H1 (cell line): ENCODE measurements around the gene CDK5RAP2. TPM values are rescaled to one million over a fixed set of nuclear protein-coding genes. Genes with fewer than 3 reads are reported as not detected.

Experiments used
- CTCF ChIA-PET: fragments of 300-600 bp; sonication (Branson Sonifier 250); formaldehyde crosslinking; loops from one replicate; lab custom pipeline; 2021; ENCODE audit not compliant: partially characterized antibody; lab: Charles Lee
- POLR2A ChIA-PET: fragments of 300-600 bp; sonication (Branson Sonifier 250); formaldehyde crosslinking; loops from one replicate; lab custom pipeline; 2021; ENCODE audit warnings: inconsistent platforms; ENCODE audit not compliant: partially characterized antibody; lab: Charles Lee
- DNase-seq, 2 experiments: peaks; one replicate each; pipeline versions ENCODE4 v3.0.0 to v3.0.0-alpha.2; 2010 to 2022; ENCODE audit warnings: low spot score in 2 of 2, low read depth in 1 of 2, mixed read lengths in 1 of 2
- FAIRE-seq: peaks from 2 replicates; lab custom pipeline; 2011; peaks lifted over from hg19 to GRCh38; lab: Jason Lieb, UNC
- H2AFZ ChIP-seq: 2 replicates; pipeline ENCODE4 v1.8.1; 2012; ENCODE audit warnings: low read length, inconsistent platforms
- H2AK5ac ChIP-seq: 2 replicates; pipeline ENCODE4 v1.6.1; 2013; ENCODE audit warnings: low read depth, low read length
- H2BK120ac ChIP-seq: replicated peaks from 2 replicates; pipeline ENCODE3; 2013; ENCODE audit warnings: low read depth, low read length, inconsistent platforms
- H2BK12ac ChIP-seq: 2 replicates; pipeline ENCODE4 v1.6.1; 2013; ENCODE audit warnings: low read depth, low read length
- H2BK15ac ChIP-seq: 2 replicates; pipeline ENCODE4 v1.6.1; 2013; ENCODE audit warnings: low read length
- H2BK20ac ChIP-seq: 2 replicates; pipeline ENCODE4 v1.6.1; 2013; ENCODE audit warnings: low read length
- H2BK5ac ChIP-seq: 2 replicates; pipeline ENCODE4 v1.6.1; 2013; ENCODE audit warnings: low read depth, low read length
- H3K14ac ChIP-seq: 2 replicates; pipeline ENCODE4 v1.6.1; 2013; ENCODE audit warnings: inconsistent platforms; ENCODE audit not compliant: insufficient read length
- H3K18ac ChIP-seq: 2 replicates; pipeline ENCODE4 v1.6.1; 2013; ENCODE audit warnings: low read length; ENCODE audit errors: extremely low read depth
- H3K23ac ChIP-seq: 2 replicates; pipeline ENCODE4 v1.6.1; 2013; ENCODE audit warnings: inconsistent platforms; ENCODE audit not compliant: insufficient read length
- H3K23me2 ChIP-seq: 2 replicates; pipeline ENCODE4 v1.6.1; 2013; ENCODE audit warnings: low read depth, low read length
- H3K27ac ChIP-seq: 2 replicates; pipeline ENCODE4 v1.6.1; 2011; ENCODE audit warnings: low read depth, low read length, inconsistent platforms
- H3K27me3 ChIP-seq, 4 experiments: replicated peaks in 1 of 4; 1 replicate in 1 of 4; 2 replicates in 3 of 4; pipeline versions ENCODE4 v1.6.1 to v1.8.1; 2011 to 2013; ENCODE audit warnings: low read length in 3 of 4, mild to moderate bottlenecking in 3 of 4, inconsistent platforms in 2 of 4, mixed read lengths in 2 of 4, moderate library complexity in 1 of 4; ENCODE audit not compliant: control insufficient read depth in 3 of 4, insufficient read depth in 3 of 4; ENCODE audit errors: extremely low read depth in 1 of 4
- H3K36me3 ChIP-seq, 4 experiments: 2 replicates each; pipeline versions ENCODE4 v1.6.1 to v1.8.1; 2011 to 2013; ENCODE audit warnings: mild to moderate bottlenecking in 4 of 4, low read length in 3 of 4, moderate library complexity in 2 of 4, control low read depth in 1 of 4, inconsistent platforms in 1 of 4; ENCODE audit not compliant: insufficient read depth in 4 of 4, control insufficient read depth in 2 of 4
- H3K4ac ChIP-seq: replicated peaks from 2 replicates; pipeline ENCODE3; 2013; ENCODE audit warnings: low read length, low read depth, mixed read lengths, inconsistent platforms; ENCODE audit not compliant: insufficient read length
- H3K4me1 ChIP-seq, 4 experiments: replicated peaks in 1 of 4; 1 replicate in 1 of 4; 2 replicates in 3 of 4; pipeline versions ENCODE4 v1.6.1 to v1.8.1; 2011 to 2013; ENCODE audit warnings: low read length in 3 of 4, inconsistent platforms in 2 of 4, mixed read lengths in 1 of 4; ENCODE audit not compliant: insufficient read depth in 4 of 4, control insufficient read depth in 3 of 4
- H3K4me2 ChIP-seq, 2 experiments: 2 replicates each; pipeline versions ENCODE4 v1.6.1 to v1.8.1; 2011 to 2013; ENCODE audit warnings: low read depth in 2 of 2, low read length in 2 of 2, control low read depth in 1 of 2, inconsistent platforms in 1 of 2, mild to moderate bottlenecking in 1 of 2; ENCODE audit not compliant: insufficient read depth in 1 of 2
- H3K4me3 ChIP-seq, 4 experiments: fragments of 200-600, 300-600 bp in 1 of 4; sonication (generic), shearing (Covaris generic), sonication (Bioruptor Twin) in 1 of 4; 2 replicates each; pipeline versions ENCODE4 v1.5.1 to v1.8.1; 2011 to 2016; ENCODE audit warnings: low read length in 4 of 4, low read depth in 3 of 4, control low read depth in 2 of 4, inconsistent platforms in 2 of 4, mild to moderate bottlenecking in 2 of 4, mixed read lengths in 1 of 4, moderate library complexity in 1 of 4; ENCODE audit not compliant: insufficient read depth in 2 of 4; ENCODE audit errors: extremely low read depth in 1 of 4
- H3K56ac ChIP-seq: replicated peaks from 2 replicates; pipeline ENCODE3; 2013; ENCODE audit warnings: low read depth, mild to moderate bottlenecking, mixed read lengths, low read length, inconsistent platforms; ENCODE audit not compliant: insufficient read length
- H3K79me1 ChIP-seq: 2 replicates; pipeline ENCODE4 v1.6.1; 2013; ENCODE audit warnings: low read depth, low read length, control low read depth
- H3K79me2 ChIP-seq, 2 experiments: 2 replicates each; pipeline versions ENCODE4 v1.6.1 to v1.8.1; 2012 to 2013; ENCODE audit warnings: low read length in 2 of 2, mild to moderate bottlenecking in 2 of 2, inconsistent platforms in 1 of 2; ENCODE audit not compliant: insufficient read depth in 2 of 2, control insufficient read depth in 1 of 2
- H3K9ac ChIP-seq, 4 experiments: replicated peaks in 1 of 4; 1 replicate in 1 of 4; 2 replicates in 3 of 4; pipeline versions ENCODE4 v1.6.1 to v1.8.1; 2011 to 2013; ENCODE audit warnings: low read depth in 3 of 4, low read length in 3 of 4, control low read depth in 2 of 4, mild to moderate bottlenecking in 2 of 4, moderate library complexity in 2 of 4, inconsistent platforms in 1 of 4; ENCODE audit errors: extremely low read depth in 1 of 4
- H3K9me3 ChIP-seq, 2 experiments: 2 replicates each; pipeline versions ENCODE4 v1.6.1 to v1.8.1; 2012 to 2013; ENCODE audit warnings: mild to moderate bottlenecking in 2 of 2, moderate library complexity in 2 of 2, control low read depth in 1 of 2, inconsistent platforms in 1 of 2, low read depth in 1 of 2, low read length in 1 of 2, mixed read lengths in 1 of 2; ENCODE audit not compliant: insufficient read depth in 2 of 2
- H4K20me1 ChIP-seq, 2 experiments: replicated peaks in 1 of 2; 2 replicates each; pipeline versions ENCODE3 to v1.8.1; 2011 to 2013; ENCODE audit warnings: inconsistent platforms in 2 of 2, low read length in 2 of 2, mild to moderate bottlenecking in 1 of 2; ENCODE audit not compliant: insufficient read depth in 2 of 2, control insufficient read depth in 1 of 2
- H4K5ac ChIP-seq: 2 replicates; pipeline ENCODE4 v1.6.1; 2013; ENCODE audit warnings: low read length, low read depth, mixed read lengths, inconsistent platforms; ENCODE audit not compliant: insufficient read length
- H4K8ac ChIP-seq: 2 replicates; pipeline ENCODE4 v1.8.0; 2013; ENCODE audit warnings: mild to moderate bottlenecking, moderate library complexity, low read length, inconsistent platforms; ENCODE audit not compliant: insufficient read depth; ENCODE audit errors: extremely low read depth
- H4K91ac ChIP-seq: replicated peaks from 2 replicates; pipeline ENCODE3; 2013; ENCODE audit warnings: low read length, mixed read lengths, inconsistent platforms; ENCODE audit not compliant: insufficient read length
- CBX5 ChIP-seq: fragments of 300-800, 300-1000 bp; sonication (generic); IDR thresholded peaks from 2 replicates; pipeline ENCODE4 v1.7.1; 2016; ENCODE audit warnings: antibody characterized with exemption, low read length, low read depth
- CEBPB ChIP-seq: IDR thresholded peaks from 2 replicates; pipeline ENCODE4 v1.6.1; 2012; ENCODE audit warnings: low read depth, low read length
- CTBP2 ChIP-seq: IDR thresholded peaks from 2 replicates; pipeline ENCODE4 v1.7.0; 2011; ENCODE audit warnings: borderline replicate concordance, mild to moderate bottlenecking, moderate library complexity, mixed read lengths, low read length; ENCODE audit not compliant: insufficient read depth, insufficient read length
- E2F6 ChIP-seq: IDR thresholded peaks from 2 replicates; pipeline ENCODE4 v1.6.1; 2012; ENCODE audit warnings: inconsistent platforms
- GABPA ChIP-seq: IDR thresholded peaks from 2 replicates; pipeline ENCODE4 v1.6.1; 2011; ENCODE audit warnings: mild to moderate bottlenecking, low read length, moderate library complexity, borderline replicate concordance; ENCODE audit not compliant: insufficient read depth
- PHF8 ChIP-seq: fragments of 200-600 bp; sonication (generic); conservative IDR thresholded peaks from 2 replicates; pipeline ENCODE4 v1.7.1; 2012; ENCODE audit warnings: low read depth, mild to moderate bottlenecking, inconsistent platforms, low read length, moderate library complexity
- SIRT6 ChIP-seq: IDR thresholded peaks from one replicate; pipeline ENCODE4 v1.7.1; 2012; ENCODE audit warnings: low read length, inconsistent platforms
- WGBS, 2 experiments: shearing (Covaris generic) in 1 of 2; methylation state at CpG; one replicate each; pipeline versions ENCODE4 v1.1.6 to v1.1.7; 2013 to 2015; ENCODE audit warnings: low lambda C conversion rate in 2 of 2, mixed read lengths in 2 of 2, inconsistent platforms in 1 of 2, low coverage in 1 of 2, missing lambda C conversion rate in 1 of 2; ENCODE audit not compliant: insufficient replicate concordance in 2 of 2, insufficient coverage in 1 of 2, insufficient read length in 1 of 2; ENCODE audit errors: extremely low coverage in 1 of 2, missing lambda C conversion rate in 1 of 2; 5-methylcytosine and 5-hydroxymethylcytosine counted together
- polyA plus RNA-seq, 7 experiments: library from polyadenylated mRNA; depleted of rRNA in 3 of 7; stranded (reverse) in 5 of 7; unstranded in 2 of 7; fragments of >200 nt in 5 of 7; fragments of 200-250 nt in 2 of 7; gene quantifications; 1 replicate in 5 of 7; 2 replicates in 1 of 7; 4 replicates in 1 of 7; pipeline versions ENCODE4 v1.2.1 to v1.2.3, GENCODE V29; 2011 to 2013; ENCODE audit warnings: missing spikeins in 2 of 7, mixed read lengths in 2 of 7
- total RNA-seq: library from RNA; stranded (reverse); fragmentation: NEBNext Ultra II Directional; extraction: Animal tissue kit (Norgen Biotek cat#: 25700); gene quantifications from 2 replicates; pipeline ENCODE4 v1.2.1, GENCODE V29; 2021

Gene CDK5RAP2
- total and polyA plus RNA-seq, 2 of the 8 experiments (the other 6 are each of a cell fraction or from before 2014, with no cell fraction given): 19.8 to 49.4 TPM

GRCh38 chr9:120514405-120514804 lies 65.6 kb downstream of the CDK5RAP2 start:
- Histone ChIP-seq H2BK12ac (no peak overlapping the region), H2BK120ac (no peak overlapping the region), H3K9ac (no peak overlapping the region), H2AK5ac (no peak overlapping the region), H3K4me1 (no peaks in the 10 kb centered on the region), H4K20me1 (peaks cover 0 to 2% of the 10 kb centered on the region in 2 experiments), H4K91ac (no peak overlapping the region), H3K18ac (no peak overlapping the region), H3K23ac (no peak overlapping the region), H4K5ac (no peak overlapping the region), H3K4me3 (no peak overlapping the region), H3K14ac (no peak overlapping the region), H4K8ac (no peak overlapping the region), H3K9me3 (no peaks in the 10 kb centered on the region), H3K4ac (no peak overlapping the region), H2BK15ac (no peak overlapping the region), H3K36me3 (peaks cover 0 to 42% (median 14%) of the 10 kb centered on the region in 4 experiments; a peak in 6 of 8 replicates), H3K79me1 (no peaks in the 10 kb centered on the region), H3K27me3 (no peaks in the 10 kb centered on the region), H2AFZ (no peak overlapping the region), H3K23me2 (no peaks in the 10 kb centered on the region), H3K79me2 (no peaks in the 10 kb centered on the region), H2BK5ac (no peak overlapping the region), H3K56ac (no peak overlapping the region), H2BK20ac (no peak overlapping the region), H3K4me2 (no peak overlapping the region), H3K27ac (no peak overlapping the region)
- WGBS, 2 experiments: 91% methylated on average over 4 of the region's 4 CpGs; no CpG with 5 or more reads in 1 of the 2 experiments
- ChIA-PET POLR2A (no interaction called here), CTCF (interaction anchor here (1.1 to 2.0 kb wide), 2 partner anchors 11 to 17 kb away, joined by 4 to 9 read pairs; no protein-coding TSS in a partner anchor)
- FAIRE-seq (no peak), DNase-seq (no peak)
- TF ChIP-seq CEBPB (no peak), SIRT6 (no peak), CTBP2 (no peak), PHF8 (no peak), CBX5 (no peak), GABPA (no peak), E2F6 (no peak)
